Fibroblast of lung (primary cell): ENCODE data around the gene VPS51. TPM values are rescaled to one million over a fixed set of nuclear protein-coding genes. Genes with fewer than 3 reads are reported as not detected.

Experiments
- DNase-seq, 2 donors: peaks; one replicate each; pipeline versions ENCODE4 v3.0.0 to v3.0.0-alpha.2; 2010; ENCODE audit warnings: low read depth in 2 of 2
- H2AFZ ChIP-seq: 2 replicates; pipeline ENCODE4 v1.5.1; 2012; ENCODE audit warnings: low read length, control low read depth, inconsistent platforms
- H3K27ac ChIP-seq: 2 replicates; pipeline ENCODE4 v1.5.1; 2011; ENCODE audit warnings: low read length, control low read depth; ENCODE audit not compliant: insufficient read depth
- H3K27me3 ChIP-seq: 2 replicates; pipeline ENCODE4 v1.5.1; 2011; ENCODE audit warnings: mild to moderate bottlenecking, low read length; ENCODE audit not compliant: control insufficient read depth, insufficient read depth
- H3K36me3 ChIP-seq: 2 replicates; pipeline ENCODE4 v1.5.1; 2011; ENCODE audit warnings: low read length; ENCODE audit not compliant: control insufficient read depth, insufficient read depth
- H3K4me1 ChIP-seq: 2 replicates; pipeline ENCODE4 v1.5.1; 2011; ENCODE audit warnings: low read length; ENCODE audit not compliant: control insufficient read depth, insufficient read depth; ENCODE audit errors: extremely low read depth
- H3K4me2 ChIP-seq: 2 replicates; pipeline ENCODE4 v1.5.1; 2011; ENCODE audit warnings: low read length, control low read depth; ENCODE audit not compliant: insufficient read depth; ENCODE audit errors: extremely low read depth
- H3K4me3 ChIP-seq, 4 experiments: fragments of 200-600 bp in 1 of 4; sonication (generic) in 1 of 4; replicated peaks in 1 of 4; 2 replicates each; pipeline ENCODE4 v1.5.1; 2011 to 2016; ENCODE audit warnings: low read length in 4 of 4, low read depth in 3 of 4, mild to moderate bottlenecking in 3 of 4, control low read depth in 2 of 4, inconsistent platforms in 1 of 4, mixed read lengths in 1 of 4; ENCODE audit not compliant: insufficient read depth in 1 of 4; ENCODE audit errors: control extremely low read depth in 1 of 4
- H3K79me2 ChIP-seq: 2 replicates; pipeline ENCODE4 v1.5.1; 2012; ENCODE audit warnings: mild to moderate bottlenecking, low read length, inconsistent platforms; ENCODE audit not compliant: control insufficient read depth, insufficient read depth
- H3K9ac ChIP-seq: 2 replicates; pipeline ENCODE4 v1.5.1; 2011; ENCODE audit warnings: mild to moderate bottlenecking, low read length, control low read depth; ENCODE audit not compliant: insufficient read depth
- H3K9me3 ChIP-seq: 2 replicates; pipeline ENCODE4 v1.5.1; 2012; ENCODE audit warnings: low read depth, low read length; ENCODE audit not compliant: control insufficient read depth, insufficient read depth
- H4K20me1 ChIP-seq: 2 replicates; pipeline ENCODE4 v1.5.1; 2011; ENCODE audit warnings: low read length; ENCODE audit not compliant: control insufficient read depth, insufficient read depth; ENCODE audit errors: extremely low read depth
- CTCF ChIP-seq, 2 donors: IDR thresholded peaks in 1 of 2; conservative IDR thresholded peaks in 1 of 2; 1 replicate in 1 of 2; 2 replicates in 1 of 2; pipeline ENCODE4 v1.5.1; 2011 to 2012; ENCODE audit warnings: low read length in 2 of 2, control low read depth in 1 of 2, inconsistent platforms in 1 of 2, low read depth in 1 of 2, mild to moderate bottlenecking in 1 of 2
- EZH2 ChIP-seq: IDR thresholded peaks from 2 replicates; pipeline ENCODE4 v1.5.1; 2012; ENCODE audit warnings: low read length, control low read depth, mild to moderate bottlenecking; ENCODE audit errors: missing control alignments
- polyA plus RNA-seq, 2 donors: library from polyadenylated mRNA; depleted of rRNA in 1 of 2; stranded (reverse) in 1 of 2; unstranded in 1 of 2; fragments of >200 nt; gene quantifications; 2 replicates each; pipeline ENCODE4 v1.2.1, GENCODE V29; 2011 to 2012; ENCODE audit warnings: missing spikeins in 1 of 2
- total RNA-seq: library from RNA; depleted of rRNA; stranded (reverse); fragments of >200 nt; gene quantifications from 2 replicates; pipeline ENCODE4 v1.2.1, GENCODE V29; 2014

Gene VPS51
- total and polyA plus RNA-seq, 2 donors (not counting 1 experiment from before 2014, with no cell fraction given), result 22.0 to 144 TPM

- H3K4me3 ChIP-seq, result no peak overlapping the region
- H3K9me3 ChIP-seq, result no peaks in the 10 kb centered on the region
- H3K4me1 ChIP-seq, result peaks cover 16% of the 10 kb centered on the region
- TF ChIP-seq EZH2 (no peak), CTCF (conservative IDR thresholded peaks at IDR 0.05 in 1 of 2, IDR thresholded peaks at IDR 0.05 in 1 of 2; ENCODE audit: low read depth in 1 of 2, low read length in 2 of 2) (no peak)
- H3K79me2 ChIP-seq, result no peaks in the 10 kb centered on the region
- no peak overlapping the region for H3K27ac ChIP-seq
- no peaks in the 10 kb centered on the region for H4K20me1 ChIP-seq
- no peak overlapping the region for H3K9ac ChIP-seq
- H3K27me3 ChIP-seq, result no peaks in the 10 kb centered on the region
- no peak for DNase-seq
- no peak overlapping the region for H2AFZ ChIP-seq
- H3K36me3 ChIP-seq, result peaks cover 7% of the 10 kb centered on the region
- H3K4me2 ChIP-seq, result no peak overlapping the region
Measured at GRCh38 chr11:65108469-65109123, 12.6 kb downstream of the VPS51 start.

GRCh38 chr11:65109231-65110198 is 13.5 kb downstream of the VPS51 start:
- H3K27ac ChIP-seq, result no peak overlapping the region
- H2AFZ ChIP-seq, result no peak overlapping the region
- H3K9ac ChIP-seq, result peak overlapping the region; percentile 2
- H3K27me3 ChIP-seq, result no peaks in the 10 kb centered on the region
- no peaks in the 10 kb centered on the region for H3K9me3 ChIP-seq
- H3K4me3 ChIP-seq, result no peak overlapping the region
- no peak for TF ChIP-seq EZH2
- TF ChIP-seq CTCF (conservative IDR thresholded peaks at IDR 0.05 in 1 of 2, IDR thresholded peaks at IDR 0.05 in 1 of 2; ENCODE audit: low read depth in 1 of 2, low read length in 2 of 2), result no peak
- H3K79me2 ChIP-seq, result no peaks in the 10 kb centered on the region
- DNase-seq, result no peak
- peaks cover 16% of the 10 kb centered on the region for H3K4me1 ChIP-seq
- no peak overlapping the region for H3K4me2 ChIP-seq
- peaks cover 7% of the 10 kb centered on the region for H3K36me3 ChIP-seq
- no peaks in the 10 kb centered on the region for H4K20me1 ChIP-seq

- TF ChIP-seq CTCF (conservative IDR thresholded peaks at IDR 0.05 in 1 of 2, IDR thresholded peaks at IDR 0.05 in 1 of 2; ENCODE audit: low read depth in 1 of 2, low read length in 2 of 2) (peak; percentile 96 to 98), EZH2 (no peak)
- Histone ChIP-seq H3K27ac (no peak overlapping the region), H4K20me1 (no peaks in the 10 kb centered on the region), H3K9me3 (no peaks in the 10 kb centered on the region), H3K36me3 (peaks cover 7% of the 10 kb centered on the region), H3K4me1 (peaks cover 16% of the 10 kb centered on the region), H2AFZ (no peak overlapping the region), H3K79me2 (no peaks in the 10 kb centered on the region), H3K27me3 (no peaks in the 10 kb centered on the region), H3K4me3 (peak overlapping the region in 1 of 4 experiments; percentile 22), H3K9ac (no peak overlapping the region), H3K4me2 (no peak overlapping the region)
- peak; percentile 59 to 80 for DNase-seq
Measured at GRCh38 chr11:65110354-65110861, 14.4 kb downstream of the VPS51 start.
